Kidney glomerular epithelial cell (primary cell): ENCODE results near the gene SPATC1L.

Source experiments
- DNase-seq: peaks from one replicate; lab custom pipeline; 2025; lab: John Stamatoyannopoulos, UW

The SPATC1L gene

GRCh38 chr21:46161633-46162592 lies 22.3 kb downstream of the SPATC1L start:
- DNase-seq, result no peak

DNA sequence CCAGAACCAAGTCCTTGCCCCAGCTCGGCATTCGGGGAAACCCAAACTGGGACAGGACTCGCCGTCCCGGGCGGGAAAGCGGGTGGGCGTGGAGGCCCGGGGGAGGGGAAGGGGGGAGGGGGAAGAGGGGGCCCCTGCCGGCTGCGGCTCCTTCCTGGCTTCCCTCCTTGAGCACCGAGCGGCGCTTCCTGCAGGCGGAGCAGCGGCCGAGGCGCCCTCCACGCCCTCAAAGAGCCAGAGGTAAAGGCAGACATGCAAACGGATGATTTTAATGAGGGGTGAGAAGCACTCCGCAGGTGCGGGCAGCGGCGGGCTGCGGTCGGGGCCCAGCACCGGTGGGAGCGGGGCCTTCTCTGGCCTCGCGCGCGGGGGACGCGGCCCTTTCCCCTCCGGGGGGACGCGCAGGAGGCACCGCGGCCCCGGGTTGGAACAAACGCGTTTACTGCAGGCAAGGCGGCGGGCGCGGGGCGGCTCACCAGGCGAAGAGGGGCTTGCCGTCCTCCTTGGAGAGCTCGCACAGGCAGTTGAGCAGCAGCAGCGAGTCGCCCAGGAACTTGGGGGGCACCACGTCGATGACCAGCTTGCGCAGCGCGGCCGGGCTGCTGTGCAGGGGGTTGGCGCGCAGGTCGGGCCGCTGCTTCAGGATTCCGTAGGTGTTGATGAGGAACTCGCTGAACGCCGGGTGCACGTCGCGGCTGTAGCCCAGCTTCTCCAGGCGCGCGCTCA lies 23.2 kb downstream of the SPATC1L start:
- DNase-seq, result no peak

GRCh38 chr21:46160657-46160906 lies 23.7 kb downstream of the SPATC1L start:
- DNase-seq, result no peak

- no peak for DNase-seq
These were observed 24.2 kb downstream of the SPATC1L start for GRCh38 chr21:46159841-46160656.

DNA sequence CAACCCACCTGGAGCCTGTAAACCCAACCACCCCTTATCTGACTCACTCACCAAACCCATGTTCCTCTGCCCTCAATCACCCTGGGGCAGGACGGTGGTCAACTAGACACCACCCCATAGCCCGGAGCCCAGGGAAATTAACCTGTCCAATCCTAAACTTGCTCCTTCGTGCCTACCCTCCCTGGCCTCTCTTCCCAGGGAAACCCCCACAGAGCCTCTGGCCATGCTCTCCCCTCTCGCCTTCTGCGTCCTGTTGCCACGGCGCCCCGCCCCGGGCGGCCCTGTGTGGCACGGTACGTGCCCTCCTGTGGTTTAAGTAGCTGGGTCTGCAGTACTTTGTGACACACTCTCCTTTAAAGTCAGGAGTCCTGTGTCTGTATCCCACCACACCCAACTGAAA lies 24.9 kb downstream of the SPATC1L start:
- DNase-seq, result no peak

- no peak for DNase-seq
These were observed 25.5 kb downstream of the SPATC1L start for GRCh38 chr21:46158666-46159300.

GRCh38 chr21:46157987-46158451 lies 26.2 kb downstream of the SPATC1L start:
- DNase-seq, result no peak

- no peak for DNase-seq
These were observed 26.8 kb downstream of the SPATC1L start for GRCh38 chr21:46157396-46157986.

DNA sequence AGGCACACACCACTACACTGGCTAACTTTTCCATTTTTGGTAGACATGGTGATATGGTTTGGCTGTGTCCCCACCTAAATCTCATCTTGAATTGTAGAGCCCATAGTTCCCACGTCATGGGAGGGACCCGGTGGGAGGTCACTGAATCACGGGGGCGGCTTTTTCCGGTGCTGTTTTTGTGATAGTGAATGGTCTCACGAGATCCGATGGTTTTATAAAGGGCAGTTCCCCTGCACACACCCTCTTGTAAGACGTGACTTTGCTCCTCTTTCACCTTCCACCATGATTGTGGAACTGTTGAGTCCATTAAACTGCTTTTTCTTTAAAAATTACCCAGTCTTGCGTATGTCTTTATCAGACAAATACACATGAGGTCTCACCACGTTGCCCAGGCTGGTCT lies 27.6 kb downstream of the SPATC1L start:
- no peak for DNase-seq

DNA sequence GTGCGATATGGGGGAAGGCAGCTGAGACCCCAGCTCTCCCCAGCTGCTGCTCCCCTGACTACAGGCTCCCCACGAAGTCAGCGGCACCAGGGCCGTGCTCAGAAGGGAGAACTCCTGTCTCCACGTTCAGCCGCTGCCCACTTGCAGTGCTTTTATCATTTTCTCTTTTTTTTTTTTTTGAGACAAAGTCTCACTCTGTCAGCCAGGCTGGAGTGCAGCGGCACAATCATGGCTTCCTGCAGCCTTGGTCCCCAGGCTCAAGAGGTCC lies 27.9 kb downstream of the SPATC1L start:
- no peak for DNase-seq

GRCh38 chr21:46155514-46156377 lies 28.5 kb downstream of the SPATC1L start, which contains the start of gene FTCD:
Gene FTCD, minus strand, starts transcription at chr21:46155579. Its CDS starts 56 bp downstream, at chr21:46155523.
- no peak for DNase-seq

- DNase-seq, result no peak
These were observed 29.2 kb downstream of the SPATC1L start for GRCh38 chr21:46154955-46155513.

- no peak for DNase-seq
These were observed 29.9 kb downstream of the SPATC1L start for GRCh38 chr21:46154155-46154954.

GRCh38 chr21:46153247-46154154 lies 30.8 kb downstream of the SPATC1L start:
- no peak for DNase-seq

DNA sequence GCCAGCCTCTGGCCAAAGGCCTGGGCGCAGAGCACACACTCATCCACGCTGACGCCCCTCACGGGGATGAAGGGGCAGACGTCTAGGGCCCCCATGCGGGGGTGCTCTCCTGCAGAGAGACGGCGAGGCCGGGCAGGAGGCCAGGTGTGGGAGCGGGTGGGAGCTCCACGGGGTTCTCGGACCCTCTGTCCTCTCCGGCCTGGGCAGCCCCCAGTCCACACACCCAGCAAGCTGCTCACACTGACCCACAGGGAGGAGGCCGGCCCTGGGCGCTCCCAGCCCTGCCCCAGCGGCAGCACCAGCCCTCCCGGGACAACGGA lies 31.4 kb downstream of the SPATC1L start:
- DNase-seq, result no peak

- no peak for DNase-seq
These were observed 32.0 kb downstream of the SPATC1L start for GRCh38 chr21:46151989-46152926.

DNA sequence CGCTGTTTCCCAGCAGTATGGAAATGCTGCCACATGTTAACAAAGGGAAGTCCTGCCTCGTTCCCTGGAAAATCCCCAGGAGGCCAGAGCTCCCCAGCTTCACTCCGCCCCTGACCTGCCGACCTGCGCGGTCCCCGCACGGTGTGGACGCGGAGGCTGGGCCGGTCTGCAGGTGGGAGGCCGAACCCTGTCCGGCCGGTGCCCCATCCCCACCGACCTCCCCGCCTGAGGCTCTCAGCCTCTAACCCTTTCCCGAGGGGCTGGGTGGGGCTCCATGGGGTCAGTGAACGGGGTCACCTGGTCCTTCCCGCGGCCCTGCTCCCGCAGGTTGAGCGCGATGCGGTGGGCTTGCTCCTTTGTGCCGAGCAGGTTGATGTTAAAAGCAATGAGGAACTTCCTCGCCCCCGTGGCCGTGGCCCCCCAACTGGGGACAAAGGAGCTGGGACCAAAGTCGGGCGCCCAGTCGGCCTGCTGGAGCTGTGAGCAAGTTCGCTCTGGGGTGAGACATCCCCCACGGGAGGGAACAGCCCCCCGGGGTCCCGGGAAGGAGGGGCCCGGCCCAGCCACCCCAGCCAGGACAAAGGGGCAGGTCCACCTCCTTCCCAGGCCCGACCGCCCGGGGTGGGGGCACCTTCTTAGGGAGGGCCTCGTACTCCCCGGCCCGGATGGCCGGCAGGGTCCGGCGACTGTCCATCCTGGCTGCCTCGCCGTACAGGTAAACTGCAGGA lies 32.8 kb downstream of the SPATC1L start:
- no peak for DNase-seq
